Measurements from ENCODE around the gene QPRT. TPM values are rescaled to one million over a fixed set of nuclear protein-coding genes. Genes with fewer than 3 reads are reported as not detected.
A peak's percentile ranks its signal among the peaks of the same experiment; 100 is the strongest.

QPRT gene
- total RNA-seq, 1 experiment from 2014 or later, result 0.52 TPM

DNA sequence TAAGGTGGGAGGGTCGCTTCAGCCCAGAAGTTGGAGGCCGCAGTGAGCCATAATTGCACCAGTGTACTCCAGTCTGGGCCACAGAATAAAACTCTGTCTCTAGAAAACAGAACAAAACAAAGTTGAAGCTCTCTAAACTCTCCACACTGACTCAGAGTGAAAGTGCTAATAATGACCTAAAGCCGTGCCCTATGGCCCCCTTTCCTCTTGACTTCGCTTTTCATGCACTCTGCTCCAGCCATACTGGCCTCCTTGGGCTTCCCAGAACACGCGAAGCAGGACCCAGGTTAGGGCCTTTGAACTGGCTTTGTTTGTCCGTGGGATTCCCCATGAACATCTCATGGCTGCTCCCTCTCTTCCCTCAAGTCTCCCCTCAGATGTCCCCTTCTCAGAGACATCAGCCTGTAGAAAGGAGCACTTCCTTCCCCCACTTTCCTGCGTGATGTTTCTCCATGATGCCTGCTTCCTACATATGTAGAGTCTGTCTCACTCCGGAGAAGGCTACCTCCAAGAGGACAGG lies 34.6 kb upstream of the QPRT start (continued):
- TF ChIP-seq SIN3A (IDR thresholded peaks at IDR 0.05; ENCODE audit: low read depth) (no peak), SP1 (IDR thresholded peaks at IDR 0.05; ENCODE audit: low read depth) (no peak), TCF7L2 (IDR thresholded peaks at IDR 0.05; ENCODE audit: borderline replicate concordance, extremely low read depth, insufficient read depth, insufficient read length) (no peak), ZNF274 (IDR thresholded peaks at IDR 0.05; ENCODE audit: low read depth, low read length) (no peak), JUND (IDR thresholded peaks at IDR 0.05) (no peak), ZFX (IDR thresholded peaks at IDR 0.05) (no peak), POLR2AphosphoS5 (IDR thresholded peaks at IDR 0.05; ENCODE audit: low read depth, low read length) (no peak)
- TF ChIP-seq, protein P1, sequence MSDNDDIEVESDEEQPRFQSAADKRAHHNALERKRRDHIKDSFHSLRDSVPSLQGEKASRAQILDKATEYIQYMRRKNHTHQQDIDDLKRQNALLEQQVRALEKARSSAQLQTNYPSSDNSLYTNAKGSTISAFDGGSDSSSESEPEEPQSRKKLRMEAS (IDR thresholded peaks at IDR 0.05), result no peak

DNA sequence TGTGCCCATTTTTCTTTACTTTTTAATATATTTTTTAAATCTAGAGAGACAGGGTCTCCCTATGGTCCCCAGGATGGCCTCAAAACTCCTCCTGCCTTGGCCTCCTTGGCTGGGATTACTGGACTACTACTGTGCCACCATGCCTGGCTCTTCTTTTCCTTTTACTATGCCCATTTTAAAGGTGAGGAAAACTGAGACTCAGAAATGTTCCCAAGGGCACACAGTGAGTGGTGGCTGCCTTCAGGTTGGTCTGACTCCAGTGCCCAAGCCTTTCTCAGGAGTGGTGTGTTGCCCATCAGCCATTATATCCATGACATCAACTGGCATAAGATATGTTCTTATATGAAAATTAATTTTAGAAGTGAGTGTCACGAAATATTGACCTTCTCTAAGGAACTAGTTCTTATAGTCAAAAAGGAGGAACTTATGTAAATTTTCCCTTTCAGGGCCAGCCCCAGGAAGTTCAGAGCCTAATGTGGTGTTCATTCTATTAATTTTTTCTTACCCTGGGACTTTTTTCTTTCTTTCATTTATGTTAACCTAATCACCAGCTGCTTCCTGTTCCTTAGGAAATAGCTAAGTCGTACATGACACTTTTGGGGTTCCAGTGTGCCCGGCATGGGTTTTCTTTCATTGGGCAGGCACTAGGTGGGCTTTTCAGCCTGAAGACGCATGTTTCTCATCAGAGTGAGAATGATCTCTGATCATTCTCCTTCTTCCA lies 33.8 kb upstream of the QPRT start:
- no peaks in the 10 kb centered on the region for H3K9me3 ChIP-seq (ENCODE audit: control insufficient read depth in 1 of 2, insufficient read depth in 1 of 2, low read depth in 1 of 2, low read length in 2 of 2)
- H3K4me1 ChIP-seq (ENCODE audit: control insufficient read depth in 1 of 2, insufficient read depth in 2 of 2, low read length in 2 of 2), result no peaks in the 10 kb centered on the region
- intact Hi-C loops (cut with micrococcal nuclease), result no loop called here
- H3K9me2 ChIP-seq (ENCODE audit: insufficient read depth), result no peaks in the 10 kb centered on the region
- H4K20me1 ChIP-seq (ENCODE audit: insufficient read depth), result no peaks in the 10 kb centered on the region
- H3K79me2 ChIP-seq (ENCODE audit: insufficient read depth, low read length), result no peaks in the 10 kb centered on the region
- no TSS peak for BruUV-seq (replicated peaks)
- no peaks in the 10 kb centered on the region for H3K27me3 ChIP-seq (ENCODE audit: insufficient read depth, low read length)
- no peaks in the 10 kb centered on the region for H3K36me3 ChIP-seq (ENCODE audit: control insufficient read depth in 1 of 2, insufficient read depth in 2 of 2, low read length in 2 of 2)
- ChIA-PET POLR2A (interaction anchor here (1.0 kb wide), 1 partner anchor 9 kb away, joined by 3 read pairs; no protein-coding TSS in a partner anchor), RAD21 (ENCODE audit: low non-redundant PET in 1 of 2, low total read pairs in 2 of 2, uncharacterized antibody in 2 of 2, unreplicated experiment in 2 of 2) (no interaction called here), CTCF (no interaction called here)
- H3K4me2 ChIP-seq (ENCODE audit: low read length), result no peak overlapping the region
- no peak overlapping the region for H3K4me3 ChIP-seq (replicated peaks in 1 of 2; ENCODE audit: low read depth in 1 of 2, low read length in 2 of 2)
- H2AFZ ChIP-seq (ENCODE audit: low read depth, low read length, poor library complexity, severe bottlenecking), result peak overlapping the region; percentile 73
- H3K27ac ChIP-seq (ENCODE audit: low read depth, low read length), result no peak overlapping the region
- H3K9ac ChIP-seq (ENCODE audit: low read length), result no peak overlapping the region
- DNase-seq (ENCODE audit: low read depth, low spot score) (no peak), ATAC-seq (no peak)
- TF ChIP-seq EGR1 (IDR thresholded peaks at IDR 0.05; ENCODE audit: low read depth) (no peak), JUND (IDR thresholded peaks at IDR 0.05) (no peak)

Measured in HCT116 (cell line).